Esophagus muscularis mucosa (tissue), 4 donors: Measurements from ENCODE around the gene SCAP. TPM values are rescaled to one million over a fixed set of nuclear protein-coding genes. Genes with fewer than 3 reads are reported as not detected.
"Not testable (repeated sequence)": the region's sequence is repeated elsewhere in the genome, so short reads cannot be mapped to it uniquely, and the experiment has no call there.

ENCODE experiments used
- DNase-seq: peaks from one replicate; pipeline ENCODE4 v3.0.0-alpha.2; 2017; ENCODE audit errors: extremely low spot score
- H3K27ac ChIP-seq, 4 donors: fragments of 200-600 bp; sonication (generic); replicated peaks in 1 of 4; 1 replicate in 3 of 4; 2 replicates in 1 of 4; pipeline ENCODE4 v1.5.1; 2016 to 2019; ENCODE audit warnings: mild to moderate bottlenecking in 1 of 4
- H3K27me3 ChIP-seq, 4 donors: fragments of 200-600 bp; sonication (generic); one replicate each; pipeline versions ENCODE4 v1.5.1 to v1.6.0; 2016 to 2019
- H3K36me3 ChIP-seq, 4 donors: fragments of 200-600 bp; sonication (generic); one replicate each; pipeline ENCODE4 v1.5.1; 2016 to 2019
- H3K4me1 ChIP-seq, 4 donors: fragments of 200-600 bp; sonication (generic); one replicate each; pipeline ENCODE4 v1.5.1; 2016 to 2019
- H3K4me3 ChIP-seq, 4 donors: fragments of 200-600 bp; sonication (generic); 1 replicate in 2 of 4; 2 replicates in 2 of 4; pipeline ENCODE4 v1.5.1; 2016 to 2019; ENCODE audit warnings: mild to moderate bottlenecking in 4 of 4, moderate library complexity in 1 of 4
- H3K9me3 ChIP-seq, 4 donors: fragments of 200-600 bp; sonication (generic); 1 replicate in 3 of 4; 2 replicates in 1 of 4; pipeline ENCODE4 v1.5.1; 2016 to 2019
- CTCF ChIP-seq, 3 experiments: fragments of 200-600 bp in 2 of 3; fragments of 450-650 bp in 1 of 3; sonication (generic) in 2 of 3; IDR thresholded peaks; one replicate each; pipeline ENCODE4 v1.5.1; 2017 to 2019; ENCODE audit warnings: antibody characterized with exemption in 3 of 3, mild to moderate bottlenecking in 2 of 3, moderate library complexity in 1 of 3
- EP300 ChIP-seq: sonication (generic); formaldehyde crosslinking; IDR thresholded peaks from one replicate; pipeline ENCODE4 v1.6.1; 2017; ENCODE audit warnings: antibody characterized with exemption
- POLR2A ChIP-seq: fragments of 450-650 bp; IDR thresholded peaks from one replicate; pipeline ENCODE4 v1.6.1; 2017; ENCODE audit warnings: antibody characterized with exemption, moderate library complexity, mild to moderate bottlenecking, low read depth
- POLR2AphosphoS5 ChIP-seq, 2 donors: sonication (generic); formaldehyde crosslinking; IDR thresholded peaks; one replicate each; pipeline ENCODE4 v1.6.1; 2017; ENCODE audit warnings: antibody characterized with exemption in 2 of 2
- WGBS: methylation state at CpG from one replicate; pipeline ENCODE4 v1.1.5; 2018; 5-methylcytosine and 5-hydroxymethylcytosine counted together
- intact Hi-C: fragments of 100-400 bp; cut with DNase I; formaldehyde crosslinking; loops from one replicate; pipeline ENCODE4 v1.15.1; 2023
- total RNA-seq, 4 donors: library from RNA; depleted of rRNA; stranded (reverse); fragments of >200 nt; gene quantifications; one replicate each; pipeline versions ENCODE4 v1.1.0 to v1.2.1, GENCODE V29; 2016

The SCAP gene
- total RNA-seq, 4 donors from 2014 or later, result 67.6 to 104 (median 79.9) TPM

- Histone ChIP-seq H3K27ac (no peak overlapping the region), H3K27me3 (no peaks in the 10 kb centered on the region), H3K9me3 (no peaks in the 10 kb centered on the region), H3K4me3 (no peak overlapping the region), H3K4me1 (no peaks in the 10 kb centered on the region), H3K36me3 (no peaks in the 10 kb centered on the region)
- intact Hi-C loops, result no loop called here
- DNase-seq, result no peak
- no peak for TF ChIP-seq EP300
- no peak for TF ChIP-seq CTCF (IDR thresholded peaks at IDR 0.05)
- no peak for TF ChIP-seq POLR2AphosphoS5 (IDR thresholded peaks at IDR 0.05)
- no peak for TF ChIP-seq POLR2A
- WGBS, result 56% methylated on average over 2 of the region's 2 CpGs
Observed at GRCh38 chr3:47482366-47482765, 6.6 kb upstream of the SCAP start.

- H3K4me3 ChIP-seq, DNase-seq, H3K27me3 ChIP-seq, H3K9me3 ChIP-seq, H3K4me1 ChIP-seq, H3K27ac ChIP-seq, intact Hi-C loops, H3K36me3 ChIP-seq: not testable (repeated sequence)
- 73% methylated on average over 4 of the region's 4 CpGs for WGBS
Observed at GRCh38 chr3:47481763-47482162, 6.0 kb upstream of the SCAP start.

- H3K27ac ChIP-seq, H3K4me3 ChIP-seq, DNase-seq, H3K9me3 ChIP-seq, H3K36me3 ChIP-seq, H3K27me3 ChIP-seq, intact Hi-C loops: not testable (repeated sequence)
- 93% methylated on average over 6 of the region's 6 CpGs for WGBS
- H3K4me1 ChIP-seq, result peaks cover 10 to 14% (median 12%) of the 10 kb centered on the region in 4 donors
Observed at GRCh38 chr3:47480267-47480666, 4.5 kb upstream of the SCAP start.

- WGBS, result 100% methylated on average over 2 of the region's 2 CpGs
Observed at GRCh38 chr3:47479826-47480160, 4.1 kb upstream of the SCAP start.

GRCh38 chr3:47478022-47478421 is 2.3 kb upstream of the SCAP start:
- no peaks in the 10 kb centered on the region for H3K9me3 ChIP-seq
- no peak for TF ChIP-seq EP300
- TF ChIP-seq POLR2AphosphoS5 (IDR thresholded peaks at IDR 0.05), result no peak
- no peak for DNase-seq
- H3K27ac ChIP-seq, result no peak overlapping the region
- H3K27me3 ChIP-seq, result no peaks in the 10 kb centered on the region
- no peak overlapping the region for H3K4me3 ChIP-seq
- intact Hi-C loops, result no loop called here
- peaks cover 24 to 36% (median 31%) of the 10 kb centered on the region in 4 donors for H3K4me1 ChIP-seq
- H3K36me3 ChIP-seq, result no peaks in the 10 kb centered on the region

More at GRCh38 chr3:47479826-47480160, 4.1 kb upstream of the SCAP start:
- no peak for DNase-seq
- TF ChIP-seq EP300, result no peak
- TF ChIP-seq CTCF (IDR thresholded peaks at IDR 0.05), result no peak
- TF ChIP-seq POLR2A, result no peak
- no peak for TF ChIP-seq POLR2AphosphoS5 (IDR thresholded peaks at IDR 0.05)
- intact Hi-C loops, result no loop called here
- H3K36me3 ChIP-seq, result no peaks in the 10 kb centered on the region
- no peak overlapping the region for H3K27ac ChIP-seq
- no peak overlapping the region for H3K4me3 ChIP-seq
- peaks cover 11 to 18% (median 14%) of the 10 kb centered on the region in 4 donors for H3K4me1 ChIP-seq
- H3K9me3 ChIP-seq, result no peaks in the 10 kb centered on the region
- no peaks in the 10 kb centered on the region for H3K27me3 ChIP-seq

- Histone ChIP-seq H3K36me3 (no peaks in the 10 kb centered on the region), H3K9me3 (no peaks in the 10 kb centered on the region), H3K27me3 (no peaks in the 10 kb centered on the region), H3K4me3 (peak overlapping the region; percentile 73 to 100 (median 82)), H3K27ac (peak overlapping the region; percentile 81 to 88 (median 85)), H3K4me1 (peaks cover 24 to 37% (median 31%) of the 10 kb centered on the region in 4 donors)
- WGBS, result 92% methylated on average over 8 of the region's 11 CpGs
- intact Hi-C loops, result loop anchor here (1.0 kb wide), 1 partner anchor 55 kb away; no protein-coding TSS in a partner anchor
- TF ChIP-seq POLR2A (no peak), CTCF (IDR thresholded peaks at IDR 0.05) (no peak), EP300 (no peak), POLR2AphosphoS5 (IDR thresholded peaks at IDR 0.05) (no peak)
- no peak for DNase-seq
Observed at GRCh38 chr3:47476644-47477199, 981 bp upstream of the SCAP start.
